Kidney epithelial cell (primary cell): Measurements from ENCODE around the gene TBC1D22A. TPM values are rescaled to one million over a fixed set of nuclear protein-coding genes. Genes with fewer than 3 reads are reported as not detected.
A peak's percentile ranks its signal among the peaks of the same experiment; 100 is the strongest.

Experiments used
- DNase-seq: peaks from one replicate; pipeline ENCODE4 v3.0.0-alpha.2; 2010; ENCODE audit warnings: low read depth
- H3K27me3 ChIP-seq: 2 replicates; pipeline ENCODE4 v1.6.0; 2011; ENCODE audit warnings: low read length; ENCODE audit not compliant: control insufficient read depth, insufficient read depth
- H3K36me3 ChIP-seq: 2 replicates; pipeline ENCODE4 v1.5.1; 2011; ENCODE audit warnings: low read length; ENCODE audit not compliant: control insufficient read depth, insufficient read depth
- H3K4me3 ChIP-seq: 2 replicates; pipeline ENCODE4 v1.5.1; 2011; ENCODE audit warnings: low read depth, mild to moderate bottlenecking, control low read depth, low read length
- CTCF ChIP-seq: IDR thresholded peaks from 2 replicates; pipeline ENCODE4 v1.5.1; 2011; ENCODE audit warnings: mild to moderate bottlenecking, moderate library complexity, low read length, control low read depth, inconsistent platforms; ENCODE audit not compliant: insufficient read depth, poor library complexity, severe bottlenecking
- total RNA-seq: library from RNA; depleted of rRNA; stranded (reverse); fragments of >200 nt; gene quantifications from 2 replicates; pipeline ENCODE4 v1.2.3, GENCODE V29; 2015

TBC1D22A gene
- total RNA-seq, 1 donor from 2014 or later = 25.7 TPM

GRCh38 chr22:46971099-46971763, 208.8 kb downstream of the TBC1D22A start:
- Histone ChIP-seq H3K36me3 (no peaks in the 10 kb centered on the region), H3K27me3 (no peaks in the 10 kb centered on the region), H3K4me3 (no peak overlapping the region)
- no peak for TF ChIP-seq CTCF
- peak; percentile 50 for DNase-seq

GRCh38 chr22:46971764-46972125, 209.3 kb downstream of the TBC1D22A start:
- no peaks in the 10 kb centered on the region for H3K27me3 ChIP-seq
- no peak for TF ChIP-seq CTCF
- no peaks in the 10 kb centered on the region for H3K36me3 ChIP-seq
- H3K4me3 ChIP-seq = no peak overlapping the region
- DNase-seq = no peak

GRCh38 chr22:46972256-46972655, 209.8 kb downstream of the TBC1D22A start:
- Histone ChIP-seq H3K36me3 (no peaks in the 10 kb centered on the region), H3K4me3 (no peak overlapping the region), H3K27me3 (no peaks in the 10 kb centered on the region)
- no peak for DNase-seq
- no peak for TF ChIP-seq CTCF

GRCh38 chr22:46972901-46973831, 210.7 kb downstream of the TBC1D22A start:
- Histone ChIP-seq H3K27me3 (no peaks in the 10 kb centered on the region), H3K4me3 (no peak overlapping the region), H3K36me3 (no peaks in the 10 kb centered on the region)
- TF ChIP-seq CTCF = no peak
- DNase-seq = no peak

GRCh38 chr22:46974077-46974476, 211.6 kb downstream of the TBC1D22A start:
- no peaks in the 10 kb centered on the region for H3K36me3 ChIP-seq
- no peak for DNase-seq
- H3K4me3 ChIP-seq = no peak overlapping the region
- TF ChIP-seq CTCF = no peak
- H3K27me3 ChIP-seq = no peaks in the 10 kb centered on the region
